Fibroblast of pulmonary artery (primary cell): Measurements from ENCODE around the gene HYI.

Experiments
- DNase-seq: peaks from one replicate; pipeline ENCODE4 v3.0.0-alpha.2; 2010; ENCODE audit warnings: low read depth
- H3K4me3 ChIP-seq: replicated peaks from 2 replicates; pipeline ENCODE4 v1.5.1; 2011; ENCODE audit warnings: low read depth, mild to moderate bottlenecking, control low read depth, low read length, moderate library complexity
- CTCF ChIP-seq: IDR thresholded peaks from 2 replicates; pipeline ENCODE4 v1.5.1; 2011; ENCODE audit warnings: mild to moderate bottlenecking, control low read depth, low read length, inconsistent platforms; ENCODE audit errors: missing control alignments

Gene HYI

GRCh38 chr1:43438953-43439581, 14.7 kb downstream of the HYI start:
- H3K4me3 ChIP-seq, result no peak overlapping the region
- no peak for TF ChIP-seq CTCF
- no peak for DNase-seq

GRCh38 chr1:43438576-43438952, 15.2 kb downstream of the HYI start:
- no peak for DNase-seq
- TF ChIP-seq CTCF, result no peak
- no peak overlapping the region for H3K4me3 ChIP-seq

- no peak for DNase-seq
- TF ChIP-seq CTCF, result no peak
- H3K4me3 ChIP-seq, result no peak overlapping the region
Measured at GRCh38 chr1:43438006-43438405, 15.7 kb downstream of the HYI start.

- no peak for TF ChIP-seq CTCF
- H3K4me3 ChIP-seq, result no peak overlapping the region
- DNase-seq, result no peak
Measured at GRCh38 chr1:43437031-43437973, 16.4 kb downstream of the HYI start.

- DNase-seq, result no peak
- no peak for TF ChIP-seq CTCF
- H3K4me3 ChIP-seq, result no peak overlapping the region
Measured at GRCh38 chr1:43436371-43436770, 17.4 kb downstream of the HYI start.

GRCh38 chr1:43435146-43436145, 18.3 kb downstream of the HYI start:
- H3K4me3 ChIP-seq, result no peak overlapping the region
- peak; percentile 45 for DNase-seq
- no peak for TF ChIP-seq CTCF
